K562 (cell line): ENCODE measurements around the gene ARL13B. TPM values are rescaled to one million over a fixed set of nuclear protein-coding genes. Genes with fewer than 3 reads are reported as not detected.

Experiments
- MTF1 ChIP-seq: fragments of 250-450 bp; sonication (Bioruptor Pico); IDR thresholded peaks from 2 replicates; pipeline ENCODE4 v1.9.0; 2021; ENCODE audit warnings: moderate library complexity, mild to moderate bottlenecking, inconsistent platforms, borderline replicate concordance
- MYC ChIP-seq, 2 experiments: fragments of 250-450 bp in 1 of 2; sonication (Bioruptor Pico) in 1 of 2; IDR thresholded peaks; 2 replicates each; pipeline versions ENCODE4 v1.5.1 to v1.6.1; 2012 to 2021; ENCODE audit warnings: low read depth in 2 of 2, borderline replicate concordance in 1 of 2, improper control_type of control experiment in 1 of 2, low read length in 1 of 2, mild to moderate bottlenecking in 1 of 2, moderate library complexity in 1 of 2
- NFE2L1 ChIP-seq: fragments of 450-650 bp; IDR thresholded peaks from 2 replicates; pipeline ENCODE4 v1.6.1; 2016; ENCODE audit warnings: missing genetic modification characterization, low read depth, mild to moderate bottlenecking, missing compliant biosample characterization, moderate library complexity, borderline replicate concordance
- NR2C1 ChIP-seq, 2 experiments: fragments of 450-650 bp; IDR thresholded peaks; 2 replicates each; pipeline ENCODE4 v1.6.1; 2017; ENCODE audit warnings: mild to moderate bottlenecking in 2 of 2, antibody characterized with exemption in 1 of 2, inconsistent platforms in 1 of 2, missing compliant biosample characterization in 1 of 2, missing genetic modification characterization in 1 of 2
- PBX2 ChIP-seq, 2 experiments: IDR thresholded peaks in 1 of 2; conservative IDR thresholded peaks in 1 of 2; 2 replicates each; pipeline ENCODE4 v1.6.1; 2016; ENCODE audit warnings: low read depth in 2 of 2, mild to moderate bottlenecking in 1 of 2, missing compliant biosample characterization in 1 of 2, missing genetic modification characterization in 1 of 2, moderate library complexity in 1 of 2
- U2AF1 ChIP-seq: fragments of 200-400 bp; formaldehyde crosslinking; optimal IDR thresholded peaks from 2 replicates; pipeline ENCODE3; 2017; ENCODE audit warnings: mild to moderate bottlenecking, low read depth, low read length, moderate library complexity
- ZFP91 ChIP-seq: sonication (generic); formaldehyde crosslinking; IDR thresholded peaks from 2 replicates; pipeline ENCODE4 v1.8.0; 2022; ENCODE audit warnings: mild to moderate bottlenecking, missing genetic modification reagents
- ZMIZ1 ChIP-seq, 2 experiments: fragments of 150-350 bp in 1 of 2; IDR thresholded peaks; 2 replicates each; pipeline ENCODE4 v1.6.1; 2012 to 2016; ENCODE audit warnings: low read depth in 2 of 2, low read length in 2 of 2, mild to moderate bottlenecking in 1 of 2, moderate library complexity in 1 of 2
- ZNF592 ChIP-seq: fragments of 450-650 bp; IDR thresholded peaks from 2 replicates; pipeline ENCODE4 v1.6.1; 2017; ENCODE audit warnings: antibody characterized with exemption, mild to moderate bottlenecking
- ZNF639 ChIP-seq, 2 experiments: fragments of 200-800 bp in 1 of 2; sonication (Bioruptor generic) in 1 of 2; sonication (generic) in 1 of 2; formaldehyde crosslinking in 1 of 2; IDR thresholded peaks in 1 of 2; conservative IDR thresholded peaks in 1 of 2; 2 replicates each; pipeline versions ENCODE4 v1.5.0 to v1.6.1; 2016 to 2020; ENCODE audit warnings: missing compliant biosample characterization in 1 of 2, missing genetic modification characterization in 1 of 2, missing genetic modification reagents in 1 of 2
- polyA plus RNA-seq, 8 experiments: library from polyadenylated mRNA; depleted of rRNA in 4 of 8; stranded (reverse) in 5 of 8; unstranded in 3 of 8; fragments of >200 nt; fragmentation: Nextera tagmentation in 2 of 8; fragmentation: Illumina TruSeq in 1 of 8; extraction: Ambion mirVana in 2 of 8; extraction: Trizol in 1 of 8; gene quantifications; 2 replicates each; pipeline versions ENCODE4 v1.2.1 to v1.2.3, GENCODE V29; 2011 to 2014; ENCODE audit warnings: inconsistent platforms in 1 of 8, missing spikeins in 1 of 8
- total RNA-seq, 7 experiments: library from RNA; depleted of rRNA in 6 of 7; stranded (reverse); fragments of >200 nt in 6 of 7; fragmentation: Illumina TruSeq in 2 of 7; extraction: Trizol in 2 of 7; gene quantifications; 2 replicates each; pipeline versions ENCODE4 v1.2.1 to v1.2.3, GENCODE V29; 2011 to 2021; ENCODE audit warnings: low replicate concordance in 1 of 7

Gene ARL13B
- total and polyA plus RNA-seq, 9 of the 15 experiments (the other 6 are each of a cell fraction or from before 2014, with no cell fraction given) = 4.1 to 16.9 (median 12.2) TPM

GRCh38 chr3:93989241-93989640, 9.3 kb downstream of the ARL13B start (continued):
- TF ChIP-seq ZMIZ1 (IDR thresholded peaks at IDR 0.05; ENCODE audit: low read depth in 2 of 2, low read length in 2 of 2) = no peak
- TF ChIP-seq PBX2 (CRISPR knock-in tag; IDR thresholded peaks at IDR 0.05; ENCODE audit: low read depth) = no peak
- TF ChIP-seq PBX2 (tag; conservative IDR thresholded peaks at IDR 0.05; ENCODE audit: low read depth) = no peak
- TF ChIP-seq MTF1 (CRISPR knock-in tag) = no peak
- no peak for TF ChIP-seq NR2C1 (IDR thresholded peaks at IDR 0.05)
- no peak for TF ChIP-seq NR2C1 (tag; IDR thresholded peaks at IDR 0.05)
- TF ChIP-seq U2AF1 = no peak
- no peak for TF ChIP-seq ZNF639 (CRISPR knock-in tag; conservative IDR thresholded peaks at IDR 0.05 in 1 of 2, IDR thresholded peaks at IDR 0.05 in 1 of 2)
- TF ChIP-seq NFE2L1 (tag) = no peak
- no peak for TF ChIP-seq ZNF592
- no peak for TF ChIP-seq MYC (IDR thresholded peaks at IDR 0.05; ENCODE audit: low read depth, low read length)
- no peak for TF ChIP-seq MYC (CRISPR knock-in tag; IDR thresholded peaks at IDR 0.05; ENCODE audit: borderline replicate concordance, low read depth)
- no peak for TF ChIP-seq ZFP91 (CRISPR knock-in tag)
